ENCODE results near the gene FCHO2.

FCHO2 gene

GRCh38 chr5:72921886-72922285 is 34.0 kb upstream of the FCHO2 start:
- no peak for TF ChIP-seq REST (IDR thresholded peaks at IDR 0.05; ENCODE audit: insufficient read depth in 1 of 2, low read depth in 2 of 2, low read length in 2 of 2)

- TF ChIP-seq TAF1 (IDR thresholded peaks at IDR 0.05; ENCODE audit: borderline replicate concordance, insufficient read depth, low read length) (no peak), FOXP2 (optimal IDR thresholded peaks at IDR 0.05; ENCODE audit: borderline replicate concordance, extremely low read depth, extremely low read length, insufficient read depth) (no peak), SIN3A (IDR thresholded peaks at IDR 0.05; ENCODE audit: borderline replicate concordance, insufficient read depth, low read length) (no peak), REST (IDR thresholded peaks at IDR 0.05; ENCODE audit: insufficient read depth in 1 of 2, low read depth in 2 of 2, low read length in 2 of 2) (no peak), POLR2AphosphoS5 (IDR thresholded peaks at IDR 0.05; ENCODE audit: low read depth, low read length) (no peak)
These were observed 33.4 kb upstream of the FCHO2 start for GRCh38 chr5:72922422-72922821.

GRCh38 chr5:72925336-72926010 is 30.4 kb upstream of the FCHO2 start:
- TF ChIP-seq SIN3A (IDR thresholded peaks at IDR 0.05; ENCODE audit: borderline replicate concordance, insufficient read depth, low read length) (no peak), POLR2AphosphoS5 (IDR thresholded peaks at IDR 0.05; ENCODE audit: low read depth, low read length) (no peak), TAF1 (IDR thresholded peaks at IDR 0.05; ENCODE audit: borderline replicate concordance, insufficient read depth, low read length) (no peak), REST (IDR thresholded peaks at IDR 0.05; ENCODE audit: insufficient read depth in 1 of 2, low read depth in 2 of 2, low read length in 2 of 2) (no peak), FOXP2 (optimal IDR thresholded peaks at IDR 0.05; ENCODE audit: borderline replicate concordance, extremely low read depth, extremely low read length, insufficient read depth) (no peak)

GRCh38 chr5:72936893-72937292 is 18.9 kb upstream of the FCHO2 start:
- TF ChIP-seq POLR2AphosphoS5 (IDR thresholded peaks at IDR 0.05; ENCODE audit: low read depth, low read length) (no peak), TAF1 (IDR thresholded peaks at IDR 0.05; ENCODE audit: borderline replicate concordance, insufficient read depth, low read length) (no peak), REST (IDR thresholded peaks at IDR 0.05; ENCODE audit: insufficient read depth in 1 of 2, low read depth in 2 of 2, low read length in 2 of 2) (no peak), FOXP2 (optimal IDR thresholded peaks at IDR 0.05; ENCODE audit: borderline replicate concordance, extremely low read depth, extremely low read length, insufficient read depth) (no peak), SIN3A (IDR thresholded peaks at IDR 0.05; ENCODE audit: borderline replicate concordance, insufficient read depth, low read length) (no peak)

GRCh38 chr5:72937517-72938061 is 18.3 kb upstream of the FCHO2 start:
- TF ChIP-seq FOXP2 (optimal IDR thresholded peaks at IDR 0.05; ENCODE audit: borderline replicate concordance, extremely low read depth, extremely low read length, insufficient read depth) (no peak), SIN3A (IDR thresholded peaks at IDR 0.05; ENCODE audit: borderline replicate concordance, insufficient read depth, low read length) (no peak), REST (IDR thresholded peaks at IDR 0.05; ENCODE audit: insufficient read depth in 1 of 2, low read depth in 2 of 2, low read length in 2 of 2) (no peak), POLR2AphosphoS5 (IDR thresholded peaks at IDR 0.05; ENCODE audit: low read depth, low read length) (no peak), TAF1 (IDR thresholded peaks at IDR 0.05; ENCODE audit: borderline replicate concordance, insufficient read depth, low read length) (no peak)
